HG03045 (cell line): ENCODE results near the gene C9orf153.

Experiments
- ATAC-seq: cut with Tn5 transposase; IDR thresholded peaks from one replicate; pipeline ENCODE4 v1.9.1; 2021; ENCODE audit warnings: mild to moderate bottlenecking, moderate library complexity; ENCODE audit not compliant: unreplicated experiment

Gene C9orf153

DNA sequence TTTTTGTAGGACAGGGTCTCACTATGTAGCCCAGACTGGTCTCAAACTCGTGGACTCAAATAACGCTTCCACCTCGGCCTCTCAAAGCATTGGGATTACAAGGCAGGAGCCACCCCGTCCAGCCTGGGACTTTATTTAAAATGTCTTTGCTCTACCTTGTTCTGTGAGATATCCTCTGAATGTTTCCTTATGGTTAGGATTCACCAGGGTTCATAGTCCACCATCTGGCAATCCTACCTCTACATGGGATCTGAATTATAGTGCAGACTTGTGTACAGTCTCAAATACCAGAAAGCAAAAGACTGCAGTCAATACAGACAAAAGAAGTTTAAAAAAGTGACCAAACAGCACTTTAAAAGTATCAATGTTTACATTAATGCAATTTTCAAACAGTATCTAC, 12.8 kb upstream of the C9orf153 start:
- ATAC-seq, result no peak

DNA sequence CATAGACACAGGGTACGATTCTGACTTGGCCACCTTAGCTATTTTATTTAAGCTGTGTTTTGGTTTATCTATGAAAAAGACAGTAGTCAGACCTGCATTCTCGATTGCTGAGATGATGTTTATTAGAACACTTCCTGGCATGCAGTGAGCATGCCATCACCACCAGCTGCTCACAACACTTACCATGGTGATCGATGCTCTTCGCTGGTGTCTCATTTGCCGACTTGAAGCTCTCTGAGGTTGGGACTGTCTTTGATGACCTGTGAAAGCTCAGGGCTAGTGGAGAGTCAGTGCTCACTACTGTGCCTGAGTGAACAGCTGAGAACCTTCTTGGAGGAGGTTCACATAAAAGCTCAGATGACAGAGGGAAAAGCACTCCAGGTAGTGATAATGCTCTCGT, 4.4 kb upstream of the C9orf153 start:
- ATAC-seq, result no peak

DNA sequence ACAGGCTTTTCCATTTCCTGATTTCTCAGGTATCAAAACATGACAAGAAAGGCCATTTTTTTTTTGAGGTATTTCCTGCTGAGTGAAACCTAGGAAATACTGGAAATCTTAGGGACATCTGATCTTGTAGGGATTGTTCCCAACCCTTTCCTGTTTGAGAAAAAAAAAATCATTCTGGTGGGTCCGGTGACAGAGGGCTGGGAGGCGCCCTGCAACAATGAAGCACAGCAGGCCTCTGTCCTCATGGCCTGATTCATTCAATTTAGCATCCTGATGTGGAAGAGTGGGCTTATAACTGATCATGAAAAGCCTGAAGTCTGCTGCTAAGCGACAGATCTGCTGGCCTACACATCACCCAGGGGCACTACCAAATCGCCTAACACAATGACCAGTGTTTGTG, 3.0 kb upstream of the C9orf153 start:
- ATAC-seq, result no peak

DNA sequence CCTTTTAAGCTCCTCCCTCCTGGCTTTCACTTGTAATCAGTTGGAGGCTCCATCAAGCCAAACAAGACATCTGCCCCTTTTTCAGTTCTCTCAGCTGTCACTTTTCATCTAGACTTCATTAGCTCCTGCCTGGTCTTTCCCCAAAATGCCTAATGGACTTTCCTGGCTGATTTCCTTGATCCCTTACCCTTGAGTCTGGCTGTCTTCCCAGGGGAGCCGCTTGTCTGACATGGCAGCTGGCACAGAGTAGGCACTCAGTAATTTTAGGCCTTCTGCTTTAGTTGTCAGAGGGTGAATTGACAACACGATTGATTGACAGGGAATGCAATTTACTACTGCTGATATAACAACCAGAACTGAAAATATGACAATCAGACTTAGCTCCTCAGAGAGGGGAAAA, 2.1 kb downstream of the C9orf153 start:
- no peak for ATAC-seq

DNA sequence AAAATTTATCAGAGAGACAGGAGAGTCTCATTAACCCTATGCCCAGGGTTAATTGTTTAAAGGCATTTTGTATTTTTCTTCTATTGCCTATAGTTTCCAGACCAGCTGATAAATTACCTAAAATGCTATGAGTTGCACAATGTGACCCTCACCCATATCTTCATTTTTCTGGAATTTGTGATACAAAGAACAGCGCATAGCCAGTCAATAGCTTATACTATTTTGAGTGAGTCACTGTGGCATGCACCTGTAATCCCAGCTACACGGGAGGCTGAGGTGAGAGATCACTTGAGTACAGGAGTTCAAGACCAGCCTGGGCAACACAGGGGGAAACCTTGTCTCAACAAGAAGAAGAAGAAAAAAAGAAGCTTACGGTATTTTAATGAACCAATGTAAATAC, 2.8 kb downstream of the C9orf153 start:
- ATAC-seq, result no peak

DNA sequence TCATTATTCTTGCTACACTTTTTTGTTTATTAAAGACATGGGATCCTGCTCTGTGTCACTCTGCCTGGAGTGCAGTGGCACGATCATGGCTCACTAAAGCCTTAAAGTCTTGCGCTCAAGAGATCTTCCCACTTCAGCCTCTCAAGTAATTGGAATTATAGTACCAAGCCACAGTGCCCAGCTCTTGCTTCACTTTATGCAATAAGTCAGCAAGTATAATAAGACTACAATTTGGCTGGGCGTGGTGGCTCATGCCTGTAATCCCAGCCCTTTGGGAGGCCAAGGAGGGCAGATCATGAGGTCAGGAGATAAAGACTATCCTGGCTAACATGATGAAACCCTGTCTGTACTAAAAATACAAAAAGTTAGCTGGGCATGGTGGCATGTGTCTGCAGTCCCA, 5.9 kb downstream of the C9orf153 start:
- ATAC-seq, result no peak

DNA sequence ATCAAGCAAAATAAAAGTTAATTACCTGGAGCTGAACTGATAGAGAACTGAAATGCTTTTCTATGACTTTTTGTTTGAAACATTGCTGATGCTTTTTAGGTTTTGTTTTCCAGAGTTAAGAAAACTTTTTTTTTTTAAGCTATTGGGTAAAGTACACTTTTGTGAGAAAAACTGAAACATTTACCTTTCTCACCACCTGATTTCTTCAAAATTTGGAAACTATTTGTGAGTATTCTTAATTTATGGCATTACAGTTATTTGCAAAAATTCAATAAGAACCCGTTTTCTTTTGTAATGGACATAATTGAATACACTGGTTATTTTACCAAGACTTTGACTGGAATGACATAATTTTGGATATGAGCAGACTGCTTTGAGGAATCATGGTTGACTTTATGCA, 6.6 kb downstream of the C9orf153 start:
- ATAC-seq, result no peak

DNA sequence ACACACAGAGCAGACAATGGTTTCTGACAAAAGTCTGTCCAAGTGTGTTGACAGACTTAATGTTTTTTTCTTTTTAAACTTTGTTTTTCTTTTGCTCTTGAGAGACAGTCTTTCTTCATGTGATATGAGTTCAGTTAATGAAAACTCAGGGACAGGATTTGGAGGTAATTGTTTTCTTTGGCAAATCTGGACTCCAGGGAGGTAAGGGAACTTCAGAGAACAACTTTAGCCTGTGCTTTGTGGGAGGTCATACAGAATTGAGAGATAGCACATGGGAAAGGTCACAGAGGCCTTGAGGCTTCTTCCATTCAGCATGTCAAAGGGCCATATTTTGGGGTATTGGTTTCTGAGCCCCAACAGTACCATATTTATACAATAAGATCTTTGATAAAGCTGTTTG, 9.3 kb downstream of the C9orf153 start:
- no peak for ATAC-seq

DNA sequence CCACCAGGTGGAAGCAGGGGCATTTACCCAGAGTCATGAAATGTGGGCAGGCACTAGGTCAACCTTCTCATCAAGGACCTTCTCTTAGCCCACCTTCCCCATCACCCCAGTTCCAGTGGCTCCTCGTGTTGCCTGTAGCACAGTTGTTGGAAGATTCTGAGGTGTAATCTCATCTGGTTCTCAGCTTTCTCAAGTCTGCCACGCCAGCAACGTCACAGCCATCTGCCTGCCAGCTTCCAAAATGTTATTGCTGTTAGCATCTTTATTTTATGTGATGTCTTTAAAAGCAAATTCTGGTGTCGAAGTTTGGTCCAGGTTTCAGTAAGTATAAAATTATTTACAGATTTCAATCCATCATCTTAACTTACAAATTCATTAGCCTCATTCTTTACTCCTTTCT, 10.7 kb downstream of the C9orf153 start:
- ATAC-seq, result no peak

DNA sequence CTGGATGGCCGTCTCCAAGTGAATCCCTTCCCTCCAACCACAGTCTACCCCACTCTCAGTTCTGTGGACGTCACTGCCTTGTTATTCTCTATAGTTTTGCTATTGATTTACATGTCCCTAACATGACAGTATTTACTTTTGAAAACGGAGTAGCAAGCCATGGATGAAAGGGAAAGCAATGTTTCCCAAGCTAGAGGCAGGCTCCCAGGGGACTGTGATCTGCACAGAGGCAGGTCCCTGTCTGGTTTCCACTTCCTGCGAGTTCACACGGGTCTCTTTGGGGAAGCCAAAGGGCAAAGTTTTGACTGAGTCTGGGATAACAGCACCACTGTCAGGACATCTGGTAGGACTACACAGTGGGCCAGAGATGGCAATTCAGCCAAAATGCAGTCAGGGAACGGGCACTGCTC, 12.7 kb downstream of the C9orf153 start:
- no peak for ATAC-seq

DNA sequence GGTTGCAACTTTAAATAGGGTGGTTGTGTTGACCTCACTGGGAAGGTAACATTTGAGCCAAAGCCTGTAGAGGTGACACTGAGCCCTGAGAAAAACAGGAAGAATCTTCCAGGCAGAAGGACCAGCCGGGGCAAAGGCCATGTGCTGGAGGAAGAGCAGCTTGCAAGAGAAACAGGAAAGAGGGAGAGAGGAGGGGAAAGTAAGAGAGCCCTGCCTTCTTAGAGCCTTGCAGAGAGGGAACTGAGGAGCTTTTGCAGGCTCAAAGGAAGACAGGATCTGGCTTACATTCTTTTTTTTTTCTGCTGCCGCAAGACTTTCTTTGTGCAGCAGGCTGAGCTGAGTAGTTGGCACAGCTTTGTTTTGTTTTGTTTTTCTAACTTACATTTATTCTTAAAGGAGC, 17.4 kb downstream of the C9orf153 start:
- ATAC-seq, result no peak

DNA sequence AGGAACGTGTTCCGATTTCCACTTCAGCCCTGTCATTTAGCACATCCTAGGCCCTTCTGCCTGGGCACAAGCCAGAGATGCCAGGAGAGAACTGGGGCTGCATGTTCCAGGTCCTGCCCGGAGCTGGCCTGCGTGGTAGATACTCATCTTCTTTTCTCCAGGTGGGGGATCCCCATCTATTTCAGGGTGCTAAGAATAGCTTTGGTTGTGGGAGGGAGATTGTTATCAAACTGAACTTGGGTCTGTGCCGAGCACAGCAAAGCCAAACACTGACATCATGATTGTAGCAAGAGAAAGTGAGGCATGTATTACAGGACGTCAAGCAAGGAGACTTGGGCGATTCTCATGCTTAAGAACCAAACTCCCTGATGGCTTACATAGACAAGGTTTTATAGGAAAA, 18.2 kb downstream of the C9orf153 start:
- ATAC-seq, result no peak

DNA sequence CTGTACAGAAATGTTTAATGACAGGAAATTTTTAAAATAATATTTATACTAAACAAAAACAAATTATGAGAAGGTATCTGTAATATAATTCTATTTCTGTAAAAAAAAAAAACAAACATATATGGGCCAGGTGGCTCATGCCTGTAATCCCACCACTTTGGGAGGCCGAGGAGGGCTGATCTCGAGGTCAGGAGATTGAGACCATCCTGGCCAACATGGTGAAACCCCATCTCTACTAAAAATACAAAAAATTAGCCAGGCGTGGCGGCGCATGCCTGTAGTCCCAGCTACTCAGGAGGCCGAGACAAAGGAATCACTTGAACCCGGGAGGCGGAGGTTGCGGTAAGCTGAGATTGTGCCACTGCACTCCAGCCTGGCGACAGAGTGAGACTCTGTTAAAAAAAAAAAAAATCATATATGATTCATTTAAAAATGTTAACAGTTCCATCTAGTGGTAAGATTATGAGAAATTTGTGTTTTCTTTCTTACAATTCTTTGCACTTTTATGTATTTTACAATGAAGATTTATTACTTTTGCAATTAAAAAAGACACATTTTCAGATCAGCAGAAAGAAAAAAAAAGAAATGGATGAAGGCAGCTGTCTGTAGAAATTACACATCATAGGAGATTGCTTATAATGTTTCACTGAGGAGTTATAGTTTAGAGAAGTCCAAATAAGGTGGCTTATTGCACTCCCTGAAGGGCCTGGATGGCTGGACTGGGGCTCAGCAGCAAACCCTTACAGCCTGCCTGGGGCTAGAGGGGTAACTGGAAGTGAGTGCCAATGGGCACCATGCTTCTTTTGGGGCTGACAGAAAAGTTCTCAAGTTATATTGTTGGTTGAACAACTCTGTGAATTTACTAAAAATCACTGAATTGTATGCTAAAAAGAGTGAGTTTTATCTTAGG, 20.3 kb downstream of the C9orf153 start:
- ATAC-seq, result no peak

DNA sequence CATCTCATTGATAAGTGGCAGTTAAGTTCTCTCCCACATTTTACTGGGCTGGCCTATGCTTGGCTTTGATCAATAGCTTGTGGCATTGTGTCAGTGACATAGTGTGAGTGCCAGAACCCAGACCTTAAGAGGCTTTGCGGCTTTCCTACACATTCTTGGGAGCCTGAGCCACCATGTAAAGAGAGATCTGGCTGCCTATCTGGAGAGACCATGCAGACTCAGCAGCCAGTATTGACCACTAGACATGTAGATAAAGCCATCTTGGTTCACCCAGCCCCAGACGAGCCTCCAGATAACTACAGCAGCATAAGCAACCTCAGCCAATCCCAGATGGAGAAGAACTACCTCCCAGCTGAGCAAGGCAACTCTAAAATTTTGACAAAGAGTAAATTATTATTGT, 28.6 kb downstream of the C9orf153 start:
- no peak for ATAC-seq

DNA sequence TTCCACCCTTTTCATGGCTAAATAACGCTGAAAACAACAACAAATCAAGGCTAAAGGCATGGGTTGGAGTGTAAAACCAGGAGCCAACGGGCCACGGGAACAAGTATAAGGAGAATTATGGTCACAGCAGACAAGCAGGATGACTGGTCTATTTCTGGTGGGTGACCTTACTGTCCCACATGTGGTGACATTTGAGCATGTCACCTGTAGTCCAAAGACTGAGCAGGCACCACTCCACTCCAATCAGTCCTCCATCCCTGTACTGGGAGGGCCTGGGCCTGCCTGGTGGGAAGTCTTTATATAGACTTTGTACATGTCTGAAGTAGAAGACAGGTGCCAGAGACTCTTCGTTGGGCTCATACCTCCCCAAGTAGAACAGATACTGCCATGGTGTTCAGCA, 36.8 kb downstream of the C9orf153 start:
- no peak for ATAC-seq

DNA sequence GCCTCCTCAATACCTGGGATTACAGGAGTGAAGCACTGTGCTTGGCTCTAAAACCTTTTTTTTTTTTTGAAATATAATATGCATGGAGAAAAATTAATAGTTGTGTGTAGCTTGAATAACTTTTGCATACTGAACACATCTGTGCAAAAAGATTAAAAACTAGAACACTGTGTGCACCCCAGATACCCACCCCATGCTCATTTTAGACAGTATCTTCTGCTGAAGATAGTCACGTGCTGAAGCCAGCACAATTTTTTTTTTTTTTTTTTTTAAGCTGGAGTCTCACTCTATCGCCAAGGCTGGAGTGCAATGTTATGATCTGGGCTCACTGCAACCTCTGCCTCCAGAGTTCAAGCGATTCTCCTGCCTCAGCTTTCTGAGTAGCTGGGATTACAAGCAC, 39.9 kb downstream of the C9orf153 start:
- no peak for ATAC-seq

DNA sequence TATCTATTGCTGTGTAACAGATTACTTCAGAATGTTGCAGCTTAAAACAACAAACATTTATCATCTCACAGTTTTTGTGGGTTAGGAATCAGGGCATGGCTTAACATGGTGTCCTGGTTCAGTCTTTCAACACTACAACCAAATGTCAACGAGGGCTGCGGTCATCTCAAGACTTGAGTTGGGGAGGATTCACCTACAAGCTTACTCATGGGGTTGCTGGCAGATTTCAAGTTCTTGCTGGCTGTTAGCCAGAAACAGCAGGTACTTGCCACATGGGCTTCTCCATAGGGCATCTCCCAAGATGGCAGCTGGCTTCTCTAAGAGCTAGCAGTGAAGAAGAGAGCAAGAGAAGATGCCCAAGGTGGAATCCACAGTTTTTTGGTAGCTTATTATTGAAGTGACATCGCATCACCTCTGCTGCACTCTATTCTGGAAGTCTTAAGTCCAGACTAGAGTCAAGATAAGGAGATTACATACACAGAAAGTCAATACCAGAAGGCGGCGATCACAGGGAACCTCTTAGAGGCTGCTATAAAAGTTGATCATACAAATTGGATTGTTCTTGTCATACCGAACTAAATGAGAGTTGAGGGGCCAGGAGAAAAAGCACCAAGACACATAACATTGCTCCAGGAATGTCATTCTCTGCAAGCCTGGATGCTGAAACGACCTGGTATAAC, 42.2 kb downstream of the C9orf153 start:
- ATAC-seq, result no peak

DNA sequence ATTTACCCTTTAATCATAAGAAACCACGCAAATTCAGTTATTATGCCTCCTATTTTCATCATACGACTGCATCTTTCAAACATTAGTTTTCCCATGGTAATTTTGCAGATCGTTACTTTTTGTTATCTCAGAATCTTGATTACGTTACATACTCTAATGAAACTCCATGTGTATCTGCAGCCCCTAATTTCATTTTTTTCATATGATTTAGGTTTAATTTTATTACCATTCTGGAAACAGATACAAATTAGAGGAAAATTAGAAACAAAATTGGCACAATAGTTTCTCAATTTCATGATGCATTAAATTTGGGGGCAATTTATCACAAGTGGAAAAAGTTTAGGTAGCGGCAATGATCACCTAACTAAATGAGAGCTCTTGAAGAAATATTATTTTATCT, 52.3 kb downstream of the C9orf153 start:
- no peak for ATAC-seq

DNA sequence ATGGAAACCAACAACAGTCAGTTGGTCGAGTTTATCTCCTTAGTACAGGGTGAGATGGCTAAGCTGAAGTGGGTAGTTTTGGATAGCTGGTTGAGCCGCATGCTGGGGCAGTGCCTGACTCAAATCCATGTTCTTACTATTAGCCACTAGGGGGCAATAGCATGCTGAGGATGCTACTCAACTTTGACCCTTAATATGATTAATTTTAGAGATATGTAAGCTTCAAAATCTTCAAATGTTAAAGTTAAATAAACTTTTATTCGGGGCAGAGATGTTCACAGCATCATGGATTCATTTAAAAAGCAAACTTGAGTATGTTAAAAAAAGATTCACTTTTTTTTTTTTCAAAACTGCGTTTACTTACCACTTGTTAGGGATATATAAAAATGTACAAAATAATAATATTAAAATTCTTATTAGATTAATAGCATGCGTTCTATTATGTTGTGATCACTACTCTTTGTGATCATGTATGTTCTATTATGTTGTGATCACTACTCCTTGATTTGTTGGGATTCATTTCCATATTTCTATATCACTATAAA, 57.0 kb downstream of the C9orf153 start:
- ATAC-seq, result no peak

DNA sequence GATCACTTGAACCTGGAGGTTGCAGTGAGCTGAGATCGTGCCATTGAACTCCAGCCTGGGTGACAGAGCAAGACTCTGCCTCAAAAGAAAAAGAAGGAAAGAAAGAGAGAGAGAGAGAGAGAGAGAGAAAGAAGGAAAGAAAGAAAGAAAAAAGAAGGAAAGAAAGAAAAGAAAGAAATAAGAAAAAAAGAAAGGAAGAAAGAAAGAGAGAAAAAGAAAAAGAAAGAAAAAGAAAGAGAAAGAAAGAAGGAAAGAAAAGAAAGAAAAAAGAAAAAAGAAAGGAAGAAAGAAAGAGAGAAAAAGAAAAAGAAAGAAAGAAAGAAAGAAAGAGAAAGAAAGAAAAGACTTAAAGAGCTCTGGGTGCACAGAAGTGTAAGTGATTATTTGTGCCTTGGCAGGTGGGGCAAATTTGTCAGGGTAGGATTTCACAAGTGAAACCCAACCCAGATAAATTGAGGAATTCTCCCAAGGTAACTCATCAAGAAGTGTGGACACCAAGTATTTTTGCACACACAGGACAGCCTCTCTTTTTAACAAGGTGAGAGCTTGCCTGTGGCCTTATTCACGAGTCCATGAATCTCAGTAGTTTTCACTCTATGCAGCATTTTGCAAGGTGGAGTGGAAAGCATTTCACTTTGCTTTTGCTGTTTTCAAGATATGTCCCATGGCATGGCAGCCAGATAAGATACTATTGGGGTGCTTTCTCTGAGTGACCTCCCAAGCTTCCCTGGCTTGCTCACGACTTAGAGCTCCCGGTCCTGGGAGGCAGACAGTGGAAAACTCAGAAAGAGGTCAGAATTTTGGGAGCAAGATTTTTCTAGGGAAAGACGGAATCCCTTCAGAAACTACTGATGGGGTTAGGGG, 57.8 kb downstream of the C9orf153 start:
- ATAC-seq, result no peak

DNA sequence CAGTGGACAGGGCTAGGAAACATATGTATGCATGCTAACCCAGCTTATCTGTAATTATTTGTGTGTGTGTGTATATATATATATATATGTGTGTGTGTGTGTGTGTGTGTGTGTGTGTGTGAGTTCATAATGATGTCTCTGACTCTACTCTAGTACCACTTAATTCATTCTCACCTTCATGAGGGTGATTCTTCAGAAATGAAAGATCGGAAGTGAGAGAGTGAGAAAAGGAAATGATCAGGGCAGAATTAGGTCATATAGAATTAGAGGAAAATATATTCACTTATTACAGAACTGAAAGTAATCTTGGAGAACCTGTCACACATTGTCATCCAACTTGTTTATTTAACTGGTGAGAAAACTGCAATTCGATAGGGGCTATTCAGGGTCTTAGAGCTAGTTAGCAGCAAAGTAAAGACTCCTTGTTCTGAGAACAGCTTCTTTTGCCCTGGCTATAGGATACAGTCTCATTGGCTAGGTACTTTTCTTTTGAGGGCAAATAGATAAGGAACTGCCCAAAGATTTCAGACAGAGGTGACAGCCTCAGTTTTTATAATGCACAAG, 58.8 kb downstream of the C9orf153 start:
- ATAC-seq, result no peak
